Measurements from ENCODE around the gene DCC.

- TF ChIP-seq POLR2AphosphoS5 (IDR thresholded peaks at IDR 0.05; ENCODE audit: borderline replicate concordance, low read depth, low read length) (no peak), EZH2 (IDR thresholded peaks at IDR 0.05) (no peak)
These were observed 558.6 kb downstream of the DCC start for GRCh38 chr18:52898485-52899058.

Data from SK-N-MC (cell line).